Gastroesophageal sphincter (tissue), 3 donors: Measurements from ENCODE around the gene PRR15.

Experiments used
- POLR2A ChIP-seq, 2 donors: fragments of 450-650 bp; IDR thresholded peaks; one replicate each; pipeline ENCODE4 v1.6.1; 2017; ENCODE audit warnings: antibody characterized with exemption in 2 of 2, mild to moderate bottlenecking in 2 of 2, moderate library complexity in 1 of 2
- TF ChIP-seq, protein P1 (sequence below), 4 experiments: fragments of 200-600 bp in 2 of 4; fragments of 450-650 bp in 2 of 4; sonication (generic) in 1 of 4; IDR thresholded peaks; one replicate each; pipeline ENCODE4 v1.5.1; 2017 to 2019; ENCODE audit warnings: antibody characterized with exemption in 4 of 4, mild to moderate bottlenecking in 2 of 4, moderate library complexity in 2 of 4

DNA sequence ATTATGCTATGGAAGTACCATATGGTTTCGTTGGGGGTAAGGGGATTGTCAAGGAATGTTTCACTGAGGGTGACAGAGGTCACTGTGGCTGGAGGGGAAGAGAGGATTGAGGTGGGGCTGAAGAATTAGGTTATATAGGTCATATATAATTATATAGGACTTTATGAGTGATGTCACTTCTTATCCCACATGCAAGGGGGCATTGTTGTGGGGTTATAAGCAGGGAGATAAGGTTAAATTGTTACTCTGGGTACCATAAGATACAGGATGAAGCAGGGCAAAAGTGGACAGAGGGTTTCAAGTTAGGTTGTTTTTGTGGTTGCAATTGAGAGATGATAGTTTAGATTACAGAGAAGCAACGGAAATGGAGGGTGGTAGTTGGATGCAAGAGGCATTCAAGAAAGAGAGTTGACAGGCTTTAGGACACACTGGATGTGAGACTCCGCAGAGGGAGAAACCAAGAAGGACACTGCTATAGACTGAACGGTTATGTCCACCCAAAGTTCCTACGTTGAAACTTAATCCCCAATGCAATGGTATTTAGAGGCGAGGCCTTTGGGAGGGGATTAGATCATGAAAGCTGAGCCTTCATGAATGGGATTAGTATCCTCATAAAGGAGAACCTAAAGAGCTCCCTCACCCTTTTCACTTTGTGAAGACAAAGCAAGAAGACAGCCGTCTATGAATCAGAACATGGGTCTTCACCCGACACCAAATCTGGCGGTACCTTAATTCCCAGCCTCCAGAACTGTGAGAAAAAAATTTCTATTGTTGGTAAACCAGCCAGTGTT lies 7.0 kb upstream of the PRR15 start:
- TF ChIP-seq, protein P1, sequence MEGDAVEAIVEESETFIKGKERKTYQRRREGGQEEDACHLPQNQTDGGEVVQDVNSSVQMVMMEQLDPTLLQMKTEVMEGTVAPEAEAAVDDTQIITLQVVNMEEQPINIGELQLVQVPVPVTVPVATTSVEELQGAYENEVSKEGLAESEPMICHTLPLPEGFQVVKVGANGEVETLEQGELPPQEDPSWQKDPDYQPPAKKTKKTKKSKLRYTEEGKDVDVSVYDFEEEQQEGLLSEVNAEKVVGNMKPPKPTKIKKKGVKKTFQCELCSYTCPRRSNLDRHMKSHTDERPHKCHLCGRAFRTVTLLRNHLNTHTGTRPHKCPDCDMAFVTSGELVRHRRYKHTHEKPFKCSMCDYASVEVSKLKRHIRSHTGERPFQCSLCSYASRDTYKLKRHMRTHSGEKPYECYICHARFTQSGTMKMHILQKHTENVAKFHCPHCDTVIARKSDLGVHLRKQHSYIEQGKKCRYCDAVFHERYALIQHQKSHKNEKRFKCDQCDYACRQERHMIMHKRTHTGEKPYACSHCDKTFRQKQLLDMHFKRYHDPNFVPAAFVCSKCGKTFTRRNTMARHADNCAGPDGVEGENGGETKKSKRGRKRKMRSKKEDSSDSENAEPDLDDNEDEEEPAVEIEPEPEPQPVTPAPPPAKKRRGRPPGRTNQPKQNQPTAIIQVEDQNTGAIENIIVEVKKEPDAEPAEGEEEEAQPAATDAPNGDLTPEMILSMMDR (IDR thresholded peaks at IDR 0.05) = no peak
- TF ChIP-seq POLR2A (IDR thresholded peaks at IDR 0.05) = no peak
